Tibial nerve (tissue), 4 donors: ENCODE results near the gene SIK2. TPM values are rescaled to one million over a fixed set of nuclear protein-coding genes. Genes with fewer than 3 reads are reported as not detected.

Source experiments
- DNase-seq, 2 donors: peaks; one replicate each; pipeline ENCODE4 v3.0.0-alpha.2; 2019; ENCODE audit warnings: low spot score in 2 of 2
- H3K27ac ChIP-seq, 4 donors: fragments of 200-600 bp; sonication (generic) in 3 of 4; one replicate each; pipeline ENCODE4 v1.5.1; 2017 to 2019; ENCODE audit warnings: mild to moderate bottlenecking in 1 of 4
- H3K27me3 ChIP-seq, 2 donors: fragments of 200-600 bp; sonication (generic) in 1 of 2; one replicate each; pipeline versions ENCODE4 v1.5.1 to v1.6.0; 2017 to 2019
- H3K36me3 ChIP-seq, 3 donors: fragments of 200-600 bp; sonication (generic); one replicate each; pipeline ENCODE4 v1.5.1; 2018 to 2019
- H3K4me1 ChIP-seq, 4 donors: fragments of 200-600 bp; sonication (generic) in 3 of 4; one replicate each; pipeline ENCODE4 v1.5.1; 2017 to 2019
- H3K4me3 ChIP-seq, 4 donors: fragments of 200-600 bp; sonication (generic) in 3 of 4; one replicate each; pipeline ENCODE4 v1.5.1; 2017 to 2019; ENCODE audit warnings: mild to moderate bottlenecking in 1 of 4, moderate library complexity in 1 of 4
- H3K9me3 ChIP-seq, 4 donors: fragments of 200-600 bp; sonication (generic) in 3 of 4; one replicate each; pipeline ENCODE4 v1.5.1; 2017 to 2019
- EP300 ChIP-seq, 2 donors: sonication (generic); formaldehyde crosslinking; IDR thresholded peaks; one replicate each; pipeline ENCODE4 v1.6.1; 2017; ENCODE audit warnings: antibody characterized with exemption in 2 of 2, mild to moderate bottlenecking in 1 of 2
- POLR2A ChIP-seq, 2 donors: fragments of 450-650 bp; IDR thresholded peaks; one replicate each; pipeline ENCODE4 v1.6.1; 2017; ENCODE audit warnings: antibody characterized with exemption in 2 of 2, mild to moderate bottlenecking in 2 of 2, moderate library complexity in 2 of 2
- WGBS, 2 donors: methylation state at CpG; one replicate each; pipeline ENCODE4 v1.1.5; 2018; 5-methylcytosine and 5-hydroxymethylcytosine counted together
- total RNA-seq, 4 donors: library from RNA; depleted of rRNA; stranded (reverse); fragments of >200 nt; gene quantifications; one replicate each; pipeline ENCODE4 v1.1.0, GENCODE V29; 2016
- TF ChIP-seq, protein P1 (sequence below), 5 experiments: fragments of 200-600 bp in 3 of 5; fragments of 450-650 bp in 2 of 5; sonication (generic) in 3 of 5; IDR thresholded peaks; one replicate each; pipeline ENCODE4 v1.5.1; 2016 to 2019; ENCODE audit warnings: antibody characterized with exemption in 5 of 5, mild to moderate bottlenecking in 3 of 5, moderate library complexity in 2 of 5

SIK2 gene
- total RNA-seq, 4 donors from 2014 or later, result 19.7 to 27.6 (median 24.1) TPM

DNA sequence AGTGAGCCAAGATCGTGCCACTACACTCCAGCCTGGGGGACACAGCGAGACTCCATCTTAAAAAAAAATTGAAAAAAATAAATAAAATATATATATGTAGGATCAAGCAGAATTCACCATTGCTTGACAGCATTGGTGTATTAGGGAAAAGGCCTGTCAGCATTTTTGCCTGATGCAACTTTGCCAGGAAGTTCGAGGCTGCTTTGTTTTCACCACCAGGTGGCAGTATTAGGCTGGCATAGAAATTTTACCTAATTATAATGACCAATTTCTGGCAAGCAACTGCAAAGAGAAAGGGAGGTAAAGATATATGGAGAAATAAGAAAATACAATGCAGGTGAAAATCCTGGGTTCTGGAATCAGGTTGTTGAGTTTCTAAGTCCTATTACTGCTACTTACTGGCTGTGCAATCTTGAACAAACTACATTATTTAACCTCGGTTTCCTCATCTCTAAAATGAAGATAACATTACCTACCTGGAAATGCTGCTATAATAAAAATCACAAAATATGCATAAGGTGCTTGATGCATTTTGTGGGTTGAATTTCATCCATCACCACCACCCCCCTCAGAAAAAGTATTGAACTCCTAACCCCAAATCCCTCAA lies 37.0 kb upstream of the SIK2 start:
- Histone ChIP-seq H3K27me3 (no peaks in the 10 kb centered on the region), H3K36me3 (no peaks in the 10 kb centered on the region), H3K4me3 (no peak overlapping the region), H3K4me1 (peaks cover 0 to 8% (median 0%) of the 10 kb centered on the region in 4 donors), H3K27ac (no peak overlapping the region), H3K9me3 (no peaks in the 10 kb centered on the region)
- TF ChIP-seq, protein P1, sequence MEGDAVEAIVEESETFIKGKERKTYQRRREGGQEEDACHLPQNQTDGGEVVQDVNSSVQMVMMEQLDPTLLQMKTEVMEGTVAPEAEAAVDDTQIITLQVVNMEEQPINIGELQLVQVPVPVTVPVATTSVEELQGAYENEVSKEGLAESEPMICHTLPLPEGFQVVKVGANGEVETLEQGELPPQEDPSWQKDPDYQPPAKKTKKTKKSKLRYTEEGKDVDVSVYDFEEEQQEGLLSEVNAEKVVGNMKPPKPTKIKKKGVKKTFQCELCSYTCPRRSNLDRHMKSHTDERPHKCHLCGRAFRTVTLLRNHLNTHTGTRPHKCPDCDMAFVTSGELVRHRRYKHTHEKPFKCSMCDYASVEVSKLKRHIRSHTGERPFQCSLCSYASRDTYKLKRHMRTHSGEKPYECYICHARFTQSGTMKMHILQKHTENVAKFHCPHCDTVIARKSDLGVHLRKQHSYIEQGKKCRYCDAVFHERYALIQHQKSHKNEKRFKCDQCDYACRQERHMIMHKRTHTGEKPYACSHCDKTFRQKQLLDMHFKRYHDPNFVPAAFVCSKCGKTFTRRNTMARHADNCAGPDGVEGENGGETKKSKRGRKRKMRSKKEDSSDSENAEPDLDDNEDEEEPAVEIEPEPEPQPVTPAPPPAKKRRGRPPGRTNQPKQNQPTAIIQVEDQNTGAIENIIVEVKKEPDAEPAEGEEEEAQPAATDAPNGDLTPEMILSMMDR (IDR thresholded peaks at IDR 0.05), result peak; percentile 80 to 95 (median 84)
- no peak for TF ChIP-seq POLR2A (IDR thresholded peaks at IDR 0.05)
- peak in 1 of 2 donors; percentile 30 for TF ChIP-seq EP300 (IDR thresholded peaks at IDR 0.05)
- 65 to 70% methylated on average over 4 of the region's 4 CpGs for WGBS, 2 donors
- peak; percentile 50 to 83 for DNase-seq

DNA sequence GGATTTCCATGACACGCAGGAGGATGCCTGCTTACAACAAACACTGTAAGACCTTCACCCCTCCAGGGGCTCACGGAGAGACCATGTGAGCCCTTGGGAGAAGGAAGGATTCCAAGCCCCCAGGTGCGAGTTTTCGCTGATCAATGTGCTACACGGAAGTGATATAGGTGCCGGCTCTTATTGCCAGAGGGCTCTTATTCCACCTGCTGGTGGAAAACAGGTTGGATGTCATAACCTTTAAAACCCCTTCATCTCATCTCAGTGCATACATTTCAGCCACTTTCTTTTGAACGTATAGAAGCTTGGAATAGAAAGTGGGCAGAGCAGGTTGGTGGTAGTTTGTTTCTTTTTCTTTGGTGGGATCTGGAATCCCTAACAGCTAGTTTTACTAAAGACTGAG lies 35.9 kb upstream of the SIK2 start:
- TF ChIP-seq, protein P1 (IDR thresholded peaks at IDR 0.05), result no peak
- TF ChIP-seq POLR2A (IDR thresholded peaks at IDR 0.05), result no peak
- no peak for TF ChIP-seq EP300 (IDR thresholded peaks at IDR 0.05)
- H3K27me3 ChIP-seq, result no peaks in the 10 kb centered on the region
- no peaks in the 10 kb centered on the region for H3K36me3 ChIP-seq
- no peak overlapping the region for H3K27ac ChIP-seq
- H3K4me1 ChIP-seq, result peaks cover 0 to 12% (median 0%) of the 10 kb centered on the region in 4 donors
- DNase-seq, result no peak
- 70 to 90% methylated on average over 7 of the region's 7 CpGs for WGBS, 2 donors
- H3K4me3 ChIP-seq, result no peak overlapping the region
- H3K9me3 ChIP-seq, result no peaks in the 10 kb centered on the region

DNA sequence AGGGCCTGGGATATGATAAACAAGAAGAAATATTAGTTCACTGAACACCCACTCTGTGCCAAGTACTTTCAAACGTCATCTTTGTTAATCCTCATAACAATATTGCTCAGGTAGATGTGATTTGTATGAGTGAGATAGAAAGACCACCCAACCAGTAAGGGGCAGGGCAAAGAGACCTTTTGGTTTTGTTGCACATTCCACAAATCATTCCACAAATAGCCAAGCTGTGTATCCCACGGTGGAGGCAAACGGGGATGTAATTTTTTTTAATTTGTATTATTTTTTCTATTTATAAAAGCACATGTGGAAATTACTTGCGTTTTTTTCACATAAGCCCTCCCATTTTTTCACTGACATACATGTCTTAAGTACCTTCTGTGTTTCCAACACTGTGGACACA lies 32.8 kb upstream of the SIK2 start:
- 35 to 38% methylated on average over 4 of the region's 4 CpGs for WGBS, 2 donors
- DNase-seq, result no peak
- Histone ChIP-seq H3K4me1 (peaks cover 0 to 26% (median 6%) of the 10 kb centered on the region in 4 donors), H3K27me3 (no peaks in the 10 kb centered on the region), H3K9me3 (no peaks in the 10 kb centered on the region), H3K27ac (peak overlapping the region in 3 of 4 donors; percentile 12 to 57 (median 41)), H3K4me3 (no peak overlapping the region), H3K36me3 (no peaks in the 10 kb centered on the region)
- TF ChIP-seq, protein P1 (IDR thresholded peaks at IDR 0.05), result no peak
- TF ChIP-seq EP300 (IDR thresholded peaks at IDR 0.05), result no peak
- TF ChIP-seq POLR2A (IDR thresholded peaks at IDR 0.05), result no peak

DNA sequence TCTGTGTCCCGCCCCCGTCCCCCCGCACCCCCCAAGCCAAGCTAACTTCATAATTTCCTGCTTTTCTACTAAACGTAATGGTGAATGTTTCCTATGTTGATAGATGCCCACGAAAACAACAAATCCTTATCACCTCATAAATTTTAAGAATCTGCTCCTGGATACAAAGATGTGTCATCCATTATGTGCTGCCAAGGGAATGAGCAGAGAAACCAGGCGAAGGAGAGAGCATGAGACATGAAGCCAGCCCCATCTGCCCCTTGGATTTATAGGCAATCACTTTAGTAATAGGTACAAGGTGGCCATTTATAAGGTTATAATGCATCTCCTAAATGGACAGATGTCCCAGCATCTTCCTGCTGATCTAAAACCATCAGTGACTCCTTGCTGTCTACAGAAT lies 31.5 kb upstream of the SIK2 start:
- peaks cover 0 to 30% (median 6%) of the 10 kb centered on the region in 4 donors for H3K4me1 ChIP-seq
- no peak overlapping the region for H3K4me3 ChIP-seq
- peak overlapping the region in 2 of 4 donors; percentile 12 to 57 for H3K27ac ChIP-seq
- WGBS, 2 donors, result 61 to 68% methylated on average over 6 of the region's 6 CpGs
- TF ChIP-seq POLR2A (IDR thresholded peaks at IDR 0.05), result no peak
- TF ChIP-seq, protein P1 (IDR thresholded peaks at IDR 0.05), result no peak
- no peak for TF ChIP-seq EP300 (IDR thresholded peaks at IDR 0.05)
- no peaks in the 10 kb centered on the region for H3K27me3 ChIP-seq
- H3K9me3 ChIP-seq, result no peaks in the 10 kb centered on the region
- no peak for DNase-seq
- H3K36me3 ChIP-seq, result no peaks in the 10 kb centered on the region

DNA sequence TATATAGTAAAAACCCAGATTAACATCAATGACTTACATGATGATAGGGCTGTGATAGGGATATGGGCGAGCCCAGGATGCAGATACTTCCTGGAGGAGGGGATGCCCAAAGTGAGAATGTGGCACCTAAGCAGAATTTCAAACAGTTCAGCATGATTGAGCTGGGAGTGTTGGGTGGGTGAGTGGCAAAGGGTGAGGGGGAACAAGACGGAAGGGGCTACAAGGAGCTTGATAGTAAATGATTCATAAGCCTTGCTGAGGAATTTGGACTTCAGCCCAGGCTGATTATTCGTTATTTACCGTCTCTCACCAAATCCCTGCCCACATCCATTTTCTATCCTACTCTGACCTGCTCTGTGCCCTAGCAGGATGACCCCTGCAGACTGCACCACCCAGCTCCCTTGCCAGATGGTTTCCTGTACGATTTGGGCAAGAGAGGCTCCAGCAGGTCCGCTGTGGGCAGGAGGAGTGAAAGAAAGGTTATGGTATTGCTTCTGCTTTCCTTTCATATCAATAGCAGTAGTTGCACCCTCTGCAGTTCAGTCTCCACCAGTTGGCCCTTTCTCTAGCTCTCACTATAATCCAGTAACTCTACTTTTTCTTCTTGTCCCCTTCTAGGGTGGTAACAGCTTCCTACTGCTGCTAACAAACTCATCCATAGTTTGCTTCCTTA lies 30.3 kb upstream of the SIK2 start:
- WGBS, 2 donors, result 27 to 31% methylated on average over 6 of the region's 6 CpGs
- no peaks in the 10 kb centered on the region for H3K27me3 ChIP-seq
- H3K36me3 ChIP-seq, result no peaks in the 10 kb centered on the region
- H3K9me3 ChIP-seq, result no peaks in the 10 kb centered on the region
- no peak for DNase-seq
- peaks cover 0 to 30% (median 6%) of the 10 kb centered on the region in 4 donors for H3K4me1 ChIP-seq
- H3K27ac ChIP-seq, result no peak overlapping the region
- TF ChIP-seq, protein P1 (IDR thresholded peaks at IDR 0.05), result no peak
- TF ChIP-seq EP300 (IDR thresholded peaks at IDR 0.05), result no peak
- TF ChIP-seq POLR2A (IDR thresholded peaks at IDR 0.05), result no peak
- H3K4me3 ChIP-seq, result no peak overlapping the region
